Retinal pigment epithelial cell (primary cell): ENCODE measurements around the gene RAB7B.

Source experiments
- DNase-seq: peaks from one replicate; pipeline ENCODE4 v3.0.0-alpha.2; 2010; ENCODE audit warnings: low read depth
- H3K4me3 ChIP-seq: 2 replicates; pipeline ENCODE4 v1.5.1; 2011; ENCODE audit warnings: mild to moderate bottlenecking, low read length, control low read depth, moderate library complexity
- TF ChIP-seq, protein P1 (sequence below): conservative IDR thresholded peaks from 2 replicates; pipeline ENCODE4 v1.5.1; 2011; ENCODE audit warnings: low read depth, low read length, control low read depth, inconsistent platforms

RAB7B gene

DNA sequence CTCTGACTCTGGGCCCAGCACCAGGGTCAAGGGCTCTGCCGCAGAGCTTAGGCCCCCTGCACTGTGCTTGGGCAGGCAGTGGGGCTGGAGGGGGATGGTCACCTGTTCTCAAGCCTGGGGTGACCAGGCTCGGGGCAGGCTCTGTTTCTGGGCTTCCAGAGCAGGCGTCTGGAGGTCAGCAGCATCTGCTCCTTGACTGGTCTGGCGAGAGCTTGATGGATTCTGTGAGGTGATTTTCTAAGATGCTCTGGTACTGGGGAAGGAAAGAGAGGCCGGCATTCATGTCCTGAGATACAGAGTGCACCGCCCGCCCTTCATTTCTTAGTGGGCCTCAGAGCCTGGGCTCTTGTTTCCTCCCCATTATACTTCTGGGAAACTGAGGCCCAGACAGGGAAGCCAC, 24.5 kb downstream of the RAB7B start:
- no peak overlapping the region for H3K4me3 ChIP-seq
- DNase-seq, result no peak
- TF ChIP-seq, protein P1, sequence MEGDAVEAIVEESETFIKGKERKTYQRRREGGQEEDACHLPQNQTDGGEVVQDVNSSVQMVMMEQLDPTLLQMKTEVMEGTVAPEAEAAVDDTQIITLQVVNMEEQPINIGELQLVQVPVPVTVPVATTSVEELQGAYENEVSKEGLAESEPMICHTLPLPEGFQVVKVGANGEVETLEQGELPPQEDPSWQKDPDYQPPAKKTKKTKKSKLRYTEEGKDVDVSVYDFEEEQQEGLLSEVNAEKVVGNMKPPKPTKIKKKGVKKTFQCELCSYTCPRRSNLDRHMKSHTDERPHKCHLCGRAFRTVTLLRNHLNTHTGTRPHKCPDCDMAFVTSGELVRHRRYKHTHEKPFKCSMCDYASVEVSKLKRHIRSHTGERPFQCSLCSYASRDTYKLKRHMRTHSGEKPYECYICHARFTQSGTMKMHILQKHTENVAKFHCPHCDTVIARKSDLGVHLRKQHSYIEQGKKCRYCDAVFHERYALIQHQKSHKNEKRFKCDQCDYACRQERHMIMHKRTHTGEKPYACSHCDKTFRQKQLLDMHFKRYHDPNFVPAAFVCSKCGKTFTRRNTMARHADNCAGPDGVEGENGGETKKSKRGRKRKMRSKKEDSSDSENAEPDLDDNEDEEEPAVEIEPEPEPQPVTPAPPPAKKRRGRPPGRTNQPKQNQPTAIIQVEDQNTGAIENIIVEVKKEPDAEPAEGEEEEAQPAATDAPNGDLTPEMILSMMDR, result no peak

DNA sequence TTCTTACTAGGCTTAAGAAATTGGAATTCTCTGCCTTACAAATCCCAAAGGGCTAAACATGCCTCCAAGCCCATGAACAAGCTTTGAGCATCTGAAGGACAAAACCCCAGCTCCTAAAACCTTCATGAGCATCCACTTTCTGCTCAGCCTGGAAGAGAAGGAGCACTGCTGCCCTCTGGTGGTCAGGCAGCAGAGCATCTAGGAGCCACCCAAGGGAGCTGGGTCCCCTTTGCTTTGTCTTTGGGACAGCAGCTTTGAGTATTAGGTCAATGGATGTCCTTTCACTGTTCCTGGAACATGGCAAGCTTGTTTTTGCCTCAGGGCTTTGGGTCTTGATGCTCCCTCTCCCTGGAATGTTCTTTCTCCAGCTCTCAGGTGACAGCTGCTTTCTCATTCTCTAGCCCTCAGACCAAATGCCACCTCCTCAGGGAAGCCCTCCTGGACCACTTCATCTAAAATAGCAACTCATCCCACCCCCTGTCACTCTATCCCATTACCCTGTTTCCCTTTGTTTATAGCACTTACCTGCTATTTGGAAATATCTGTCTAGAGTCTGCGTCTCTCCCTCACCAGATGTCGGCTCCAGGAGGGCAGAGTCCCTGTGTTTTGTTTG, 25.7 kb downstream of the RAB7B start:
- H3K4me3 ChIP-seq, result no peak overlapping the region
- DNase-seq, result no peak
- TF ChIP-seq, protein P1, result peak; percentile 96

DNA sequence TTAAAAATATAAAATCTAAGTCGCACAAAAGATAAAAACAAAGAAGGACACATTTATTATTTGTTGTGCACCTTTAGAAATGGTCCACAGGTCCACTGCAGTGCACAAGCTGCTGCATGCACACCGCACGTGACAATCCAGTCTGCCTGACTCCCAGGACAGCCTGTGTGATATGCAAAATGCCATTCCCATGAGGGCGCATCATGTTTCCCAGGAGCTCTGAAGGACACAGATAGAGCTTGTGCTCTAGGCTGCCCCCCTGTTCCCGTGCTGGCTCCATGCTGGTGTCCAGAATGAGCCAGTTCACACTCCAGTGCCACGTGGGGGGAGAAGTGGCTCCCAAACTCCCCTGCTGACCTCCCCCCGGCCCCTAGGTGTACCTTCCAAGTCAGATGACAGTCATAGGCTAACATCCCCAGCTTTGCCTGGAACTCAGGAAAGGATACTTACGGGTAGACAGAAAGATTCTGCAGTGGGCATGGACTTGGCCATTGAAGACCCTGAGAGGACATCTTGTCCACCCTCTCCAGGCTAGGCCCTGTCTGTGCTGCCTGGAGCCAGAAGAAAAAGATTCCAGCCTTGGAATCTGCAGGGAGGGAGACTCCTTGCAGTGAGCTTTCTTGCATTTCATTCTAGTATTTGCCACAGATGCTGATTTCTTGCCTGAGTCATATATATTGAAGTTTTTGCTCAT, 26.3 kb downstream of the RAB7B start:
- TF ChIP-seq, protein P1, result no peak
- H3K4me3 ChIP-seq, result no peak overlapping the region
- no peak for DNase-seq

DNA sequence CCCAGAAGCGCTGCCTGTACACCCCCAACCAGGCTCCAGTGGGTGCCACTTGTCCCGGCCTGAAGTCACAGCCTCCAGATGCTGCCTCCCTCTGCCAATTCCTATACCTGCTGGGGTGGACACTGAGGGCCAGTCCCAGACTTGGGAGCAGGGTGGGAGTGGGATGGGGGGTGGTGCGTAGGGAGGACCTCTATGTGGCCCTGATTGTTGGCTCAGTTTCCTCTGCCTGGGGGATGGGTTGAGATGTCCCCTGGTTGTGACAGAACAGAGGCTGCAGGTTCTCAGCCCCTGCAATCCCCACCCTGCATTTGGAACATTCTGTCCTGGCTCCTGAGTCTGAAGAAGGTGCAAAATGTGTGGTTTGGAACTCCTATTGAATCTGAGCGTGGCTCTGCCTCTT, 27.2 kb downstream of the RAB7B start:
- TF ChIP-seq, protein P1, result no peak
- DNase-seq, result no peak
- no peak overlapping the region for H3K4me3 ChIP-seq

DNA sequence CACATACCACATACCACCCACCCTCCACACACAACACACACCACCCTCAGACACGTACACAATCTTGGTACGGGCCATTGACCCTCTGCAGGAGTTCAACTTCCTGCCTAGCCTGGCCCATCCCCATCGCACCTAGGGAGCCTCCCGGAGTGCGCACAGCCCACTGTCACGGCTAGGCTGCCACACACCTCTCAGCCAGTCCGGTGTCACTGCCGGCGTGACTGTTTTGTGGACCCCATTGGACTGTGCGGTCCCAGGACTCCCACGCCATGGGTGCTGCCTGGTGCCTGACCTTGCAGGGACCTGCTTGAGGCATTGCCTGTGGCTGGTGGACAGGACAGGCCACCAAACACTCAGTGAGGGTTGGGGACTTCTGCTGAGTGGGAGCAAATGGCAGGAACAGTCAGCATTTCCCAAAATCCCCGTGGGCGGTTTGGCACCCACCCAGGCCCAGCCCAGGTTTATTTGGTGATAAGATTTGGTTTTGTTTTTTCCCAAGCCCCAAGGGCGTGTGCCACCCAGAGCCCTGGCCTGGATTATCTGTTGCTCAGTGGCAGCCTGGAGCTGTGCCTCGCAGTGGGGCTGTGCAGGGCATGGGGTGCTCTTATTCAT, 27.7 kb downstream of the RAB7B start:
- H3K4me3 ChIP-seq, result no peak overlapping the region
- DNase-seq, result no peak
- TF ChIP-seq, protein P1, result no peak

DNA sequence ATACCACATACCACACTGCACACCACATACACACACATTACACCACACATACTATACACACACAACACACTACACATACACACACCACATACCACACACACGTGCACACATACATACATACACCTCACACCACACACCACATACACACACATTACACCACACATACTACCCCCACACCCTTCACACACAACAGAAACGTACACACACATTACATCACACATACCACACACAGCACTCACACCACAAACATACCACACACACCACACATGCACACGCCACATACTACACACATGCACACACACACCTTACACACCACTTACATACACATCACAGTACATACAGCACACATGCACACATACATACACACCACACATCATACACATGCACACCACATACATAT, 28.5 kb downstream of the RAB7B start:
- TF ChIP-seq, protein P1, result no peak
- no peak overlapping the region for H3K4me3 ChIP-seq
- DNase-seq, result no peak
